Esophagus (tissue), 2 donors: ENCODE results near the gene TRIM72. TPM values are rescaled to one million over a fixed set of nuclear protein-coding genes. Genes with fewer than 3 reads are reported as not detected.
A peak's percentile ranks its signal among the peaks of the same experiment; 100 is the strongest.

Experiments used
- H3K27ac ChIP-seq, 2 donors: one replicate each; pipeline ENCODE4 v1.5.1; 2013; ENCODE audit warnings: low read depth in 2 of 2, mild to moderate bottlenecking in 2 of 2, inconsistent platforms in 1 of 2, low read length in 1 of 2, moderate library complexity in 1 of 2
- H3K27me3 ChIP-seq, 2 donors: one replicate each; pipeline ENCODE4 v1.6.1; 2013; ENCODE audit warnings: low read length in 2 of 2, control low read depth in 1 of 2, mild to moderate bottlenecking in 1 of 2; ENCODE audit not compliant: insufficient read depth in 2 of 2, control insufficient read depth in 1 of 2
- H3K36me3 ChIP-seq, 2 donors: one replicate each; pipeline ENCODE4 v1.6.1; 2013; ENCODE audit warnings: low read length in 1 of 2; ENCODE audit not compliant: control insufficient read depth in 2 of 2, insufficient read depth in 2 of 2
- H3K4me1 ChIP-seq, 2 donors: one replicate each; pipeline ENCODE4 v1.6.1; 2013; ENCODE audit warnings: low read length in 1 of 2; ENCODE audit not compliant: control insufficient read depth in 2 of 2, insufficient read depth in 2 of 2
- H3K4me3 ChIP-seq, 2 donors: one replicate each; pipeline ENCODE4 v1.5.1; 2013; ENCODE audit warnings: low read length in 2 of 2, mild to moderate bottlenecking in 2 of 2, low read depth in 1 of 2, moderate library complexity in 1 of 2
- H3K9me3 ChIP-seq, 2 donors: one replicate each; pipeline ENCODE4 v1.6.1; 2013; ENCODE audit warnings: mild to moderate bottlenecking in 2 of 2, low read depth in 1 of 2, low read length in 1 of 2, moderate library complexity in 1 of 2; ENCODE audit not compliant: control insufficient read depth in 2 of 2, insufficient read depth in 1 of 2
- WGBS, 2 donors: extraction: QIAGEN DNeasy Blood & Tissue Kit; methylation state at CpG; one replicate each; pipeline ENCODE4 v1.1.7; 2013; 5-methylcytosine and 5-hydroxymethylcytosine counted together
- polyA plus RNA-seq, 2 donors: library from polyadenylated mRNA; stranded (reverse); fragments of 200-250 nt; gene quantifications; one replicate each; pipeline ENCODE4 v1.2.3, GENCODE V29; 2013
- donor health status: healthy with polysubstance abuse.
- donor health status: Bipolar disorder and iron deficiency.

The TRIM72 gene
- polyA plus RNA-seq, 2 donors = 0.02 to 0.04 TPM

GRCh38 chr16:31214708-31215286 lies 878 bp downstream of the TRIM72 start:
- Histone ChIP-seq H3K9me3 (no peaks in the 10 kb centered on the region), H3K27ac (no peak overlapping the region), H3K4me3 (peak overlapping the region; percentile 22 to 25), H3K27me3 (peaks cover 0 to 21% of the 10 kb centered on the region in 2 donors), H3K36me3 (no peaks in the 10 kb centered on the region), H3K4me1 (peaks cover 8 to 25% of the 10 kb centered on the region in 2 donors)
- WGBS, 2 donors = 9 to 13% methylated on average over 55 to 58 of the region's 58 CpGs

GRCh38 chr16:31215287-31216162 lies 1.6 kb downstream of the TRIM72 start:
- Histone ChIP-seq H3K36me3 (no peaks in the 10 kb centered on the region), H3K4me1 (peaks cover 8 to 25% of the 10 kb centered on the region in 2 donors), H3K27me3 (peaks cover 0 to 21% of the 10 kb centered on the region in 2 donors), H3K27ac (no peak overlapping the region), H3K4me3 (peak overlapping the region; percentile 22 to 25), H3K9me3 (no peaks in the 10 kb centered on the region)
- WGBS, 2 donors = 0 to 1% methylated on average over 58 to 63 of the region's 63 CpGs

GRCh38 chr16:31216422-31217135 lies 2.7 kb downstream of the TRIM72 start, which contains the start of gene PYDC1:
Gene PYDC1, minus strand, starts transcription at chr16:31217135. Its CDS starts 107 bp downstream, at chr16:31217028.
- WGBS, 2 donors = 4% methylated on average over 47 to 52 of the region's 52 CpGs
- Histone ChIP-seq H3K4me3 (peak within 1 kb of the TSS; percentile 10 to 25), H3K27me3 (peaks cover 0 to 21% of the 10 kb centered on the region in 2 donors)

GRCh38 chr16:31217136-31217530 lies 3.2 kb downstream of the TRIM72 start:
- no peaks in the 10 kb centered on the region for H3K9me3 ChIP-seq
- no peak overlapping the region for H3K27ac ChIP-seq
- WGBS, 2 donors = 25% methylated on average over 4 of the region's 4 CpGs
- H3K27me3 ChIP-seq = peaks cover 0 to 21% of the 10 kb centered on the region in 2 donors
- no peaks in the 10 kb centered on the region for H3K36me3 ChIP-seq
- peaks cover 8 to 33% of the 10 kb centered on the region in 2 donors for H3K4me1 ChIP-seq
- no peak overlapping the region for H3K4me3 ChIP-seq

More at GRCh38 chr16:31216422-31217135, 2.7 kb downstream of the TRIM72 start, which contains the start of gene PYDC1:
- Histone ChIP-seq H3K9me3 (no peaks in the 10 kb centered on the region), H3K27ac (no peak within 1 kb of the TSS), H3K36me3 (no peaks in the 10 kb centered on the region), H3K4me1 (peaks cover 8 to 28% of the 10 kb centered on the region in 2 donors)

GRCh38 chr16:31219154-31219741 lies 5.3 kb downstream of the TRIM72 start:
- H3K27ac ChIP-seq = no peak overlapping the region
- no peaks in the 10 kb centered on the region for H3K9me3 ChIP-seq
- peaks cover 0 to 21% of the 10 kb centered on the region in 2 donors for H3K27me3 ChIP-seq
- WGBS, 2 donors = 89 to 91% methylated on average over 15 of the region's 15 CpGs
- no peak overlapping the region for H3K4me3 ChIP-seq
- peaks cover 9 to 33% of the 10 kb centered on the region in 2 donors for H3K4me1 ChIP-seq
- no peaks in the 10 kb centered on the region for H3K36me3 ChIP-seq

- Histone ChIP-seq H3K27me3 (peaks cover 0 to 5% of the 10 kb centered on the region in 2 donors), H3K9me3 (no peaks in the 10 kb centered on the region), H3K36me3 (no peaks in the 10 kb centered on the region), H3K4me3 (no peak overlapping the region), H3K27ac (no peak overlapping the region), H3K4me1 (peaks cover 8 to 14% of the 10 kb centered on the region in 2 donors)
- WGBS, 2 donors = 60 to 66% methylated on average over 12 of the region's 12 CpGs
These were observed 7.6 kb downstream of the TRIM72 start for GRCh38 chr16:31221357-31222160.

- Histone ChIP-seq H3K27ac (no peak overlapping the region), H3K27me3 (no peaks in the 10 kb centered on the region), H3K36me3 (no peaks in the 10 kb centered on the region), H3K9me3 (no peaks in the 10 kb centered on the region), H3K4me1 (peaks cover 4 to 8% of the 10 kb centered on the region in 2 donors), H3K4me3 (no peak overlapping the region)
- WGBS, 2 donors = 87 to 94% methylated on average over 5 of the region's 5 CpGs
These were observed 9.1 kb downstream of the TRIM72 start for GRCh38 chr16:31223044-31223443.

GRCh38 chr16:31224092-31224955 lies 10.4 kb downstream of the TRIM72 start:
- Histone ChIP-seq H3K9me3 (no peaks in the 10 kb centered on the region), H3K4me3 (no peak overlapping the region), H3K27ac (no peak overlapping the region), H3K4me1 (peaks cover 4 to 8% of the 10 kb centered on the region in 2 donors), H3K36me3 (no peaks in the 10 kb centered on the region), H3K27me3 (peaks cover 1 to 3% of the 10 kb centered on the region in 2 donors)
- WGBS, 2 donors = 81 to 82% methylated on average over 80 of the region's 80 CpGs
